NCI-H146 treated with DMSO at 0.1 percent for 48 hours (cell line): ENCODE measurements around the gene TAS2R7.
"Not testable (repeated sequence)": the region's sequence is repeated elsewhere in the genome, so short reads cannot be mapped to it uniquely, and the experiment has no call there.

Source experiments
- DNase-seq: peaks from one replicate; lab custom pipeline; 2025; ENCODE audit not compliant: unreplicated experiment; lab: John Stamatoyannopoulos, UW

TAS2R7 gene

GRCh38 chr12:10802587-10802986 is at the start of gene TAS2R7:
Gene TAS2R7, minus strand, starts transcription at chr12:10802627. Its CDS starts 57 bp downstream, at chr12:10802570.
- DNase-seq, result peak; percentile 44

- DNase-seq, result no peak
Observed at GRCh38 chr12:10851243-10851858, 48.9 kb upstream of the TAS2R7 start.

GRCh38 chr12:10849425-10849878 is 47.0 kb upstream of the TAS2R7 start, which contains the start of gene PRR4:
Gene PRR4, minus strand, starts transcription at chr12:10849475. Its CDS starts 38 bp downstream, at chr12:10849437.
- no peak for DNase-seq

DNA sequence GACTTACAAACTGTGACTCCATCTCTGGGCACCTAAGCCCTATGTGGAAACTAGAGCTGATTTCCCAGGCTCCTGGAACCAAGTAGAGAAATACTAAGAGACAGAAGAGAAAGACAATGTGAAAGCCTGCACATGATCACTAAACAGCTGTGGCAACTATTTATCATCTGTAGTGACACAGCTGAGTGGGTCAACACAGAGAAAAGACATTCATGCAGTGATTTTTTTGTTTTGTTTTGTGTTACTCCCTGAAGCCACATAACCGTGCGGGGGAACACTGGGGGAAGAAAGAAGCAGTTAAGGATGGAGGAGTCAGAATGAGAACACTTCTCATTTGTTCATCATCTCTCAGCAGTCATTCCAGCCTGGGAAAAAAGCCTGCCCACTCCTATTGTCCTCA is 45.3 kb upstream of the TAS2R7 start:
- DNase-seq, result no peak

GRCh38 chr12:10842862-10843261 is 40.4 kb upstream of the TAS2R7 start:
- no peak for DNase-seq

DNA sequence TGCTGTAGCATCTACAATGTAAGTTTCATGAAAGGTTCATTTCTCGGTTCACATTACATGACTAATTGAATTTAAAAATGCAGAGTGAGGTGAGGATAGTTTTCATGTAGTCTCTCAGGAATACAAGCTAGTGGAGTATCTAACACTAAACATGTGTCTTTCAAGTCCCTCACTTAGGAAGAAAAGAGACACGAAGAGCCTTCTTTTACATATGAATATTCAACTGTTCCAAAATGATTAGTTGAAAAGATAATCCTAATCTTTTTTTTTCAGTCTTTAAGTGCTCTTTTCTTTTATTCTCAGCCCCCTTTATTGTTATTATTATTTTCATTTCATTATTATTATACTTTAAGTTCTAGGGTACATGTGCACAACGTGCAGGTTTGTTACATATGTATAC is 36.0 kb upstream of the TAS2R7 start:
- no peak for DNase-seq

- no peak for DNase-seq
Observed at GRCh38 chr12:10829994-10830393, 27.6 kb upstream of the TAS2R7 start.

- DNase-seq, result no peak
Observed at GRCh38 chr12:10826258-10826657, 23.8 kb upstream of the TAS2R7 start, which contains the start of gene TAS2R10. Gene TAS2R10, minus strand, starts transcription at chr12:10826358. Its CDS starts 89 bp downstream, at chr12:10826269.

GRCh38 chr12:10824957-10825356 is 22.5 kb upstream of the TAS2R7 start:
- DNase-seq, result no peak

DNA sequence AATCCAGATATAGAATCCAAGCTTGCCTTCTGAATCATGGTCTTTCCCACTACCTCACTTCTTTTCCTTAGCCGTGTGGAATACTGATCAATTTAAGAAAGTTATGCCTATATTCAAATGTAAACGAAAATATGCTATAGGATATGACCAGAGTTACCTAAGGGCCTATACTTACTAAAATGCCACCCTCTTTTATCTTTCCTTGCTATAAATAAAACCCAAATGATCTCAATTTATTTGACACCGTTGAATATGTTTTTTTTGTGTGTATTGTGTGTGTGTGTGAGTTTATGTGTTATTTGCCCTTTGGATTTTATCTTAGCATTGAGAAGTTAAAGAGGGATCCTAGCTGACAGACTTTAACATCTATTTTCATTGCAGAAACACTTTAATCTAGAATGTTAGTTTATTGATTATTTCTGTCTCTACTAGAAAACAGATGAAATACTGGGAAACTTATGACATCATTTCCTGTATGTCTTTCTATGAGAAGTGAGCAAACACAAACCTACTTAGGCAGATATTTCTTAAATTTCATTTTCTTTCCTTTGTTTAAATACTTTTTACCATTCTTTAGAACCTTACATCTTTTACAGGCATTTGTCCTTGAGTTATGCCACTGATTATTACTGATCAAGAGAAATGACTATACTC is 9.6 kb upstream of the TAS2R7 start:
- no peak for DNase-seq

GRCh38 chr12:10810068-10810467 is 7.6 kb upstream of the TAS2R7 start, which contains the start of gene TAS2R9:
Gene TAS2R9, minus strand, starts transcription at chr12:10810168. Its CDS starts 93 bp downstream, at chr12:10810075.
- no peak for DNase-seq

- DNase-seq, result no peak
Observed at GRCh38 chr12:10807186-10807585, 4.8 kb upstream of the TAS2R7 start, which contains the start of gene TAS2R8. Gene TAS2R8, minus strand, starts transcription at chr12:10807286. Its CDS starts 306 bp downstream, at chr12:10806980.

DNA sequence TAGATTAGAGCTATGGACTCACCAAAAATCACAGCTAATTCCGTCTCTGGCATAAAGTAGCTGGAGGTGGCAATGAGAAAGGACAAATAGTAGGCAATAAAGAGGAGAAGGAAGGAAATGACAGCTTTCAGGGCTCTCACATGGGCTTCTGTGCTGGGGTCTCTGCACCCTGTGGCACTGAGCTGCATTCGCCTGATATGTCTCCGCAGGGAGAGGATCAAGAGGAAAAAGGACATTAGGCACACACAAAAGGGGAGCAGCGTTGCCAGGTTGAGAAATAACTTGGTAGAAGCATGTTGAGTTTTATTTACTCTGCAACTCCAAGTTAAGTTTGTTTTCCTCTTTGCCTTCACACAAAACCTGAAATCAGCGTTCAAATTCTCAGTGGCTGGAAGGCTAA is 686 bp downstream of the TAS2R7 start:
- no peak for DNase-seq

GRCh38 chr12:10794222-10794621 is 8.2 kb downstream of the TAS2R7 start:
- no peak for DNase-seq

DNA sequence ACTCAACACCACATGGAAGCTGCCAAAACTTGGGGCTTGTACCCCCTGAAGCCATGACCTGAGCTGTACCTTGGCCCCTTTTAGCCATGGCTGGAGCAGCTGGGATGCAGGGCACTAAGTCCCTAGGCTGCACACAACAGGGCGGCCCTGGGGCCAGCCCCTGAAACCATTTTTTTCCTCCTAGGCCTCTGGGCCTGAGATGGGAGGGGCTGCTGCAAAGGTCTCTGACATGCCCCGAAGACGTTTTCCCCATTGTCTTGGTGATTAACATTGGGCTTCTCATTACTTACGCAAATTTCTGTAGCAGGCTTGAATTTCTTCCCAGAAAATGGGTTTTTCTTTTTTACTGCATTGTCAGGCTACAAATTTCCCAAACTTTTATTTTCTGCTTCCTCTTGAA is 10.7 kb downstream of the TAS2R7 start:
- not testable (repeated sequence) for DNase-seq

DNA sequence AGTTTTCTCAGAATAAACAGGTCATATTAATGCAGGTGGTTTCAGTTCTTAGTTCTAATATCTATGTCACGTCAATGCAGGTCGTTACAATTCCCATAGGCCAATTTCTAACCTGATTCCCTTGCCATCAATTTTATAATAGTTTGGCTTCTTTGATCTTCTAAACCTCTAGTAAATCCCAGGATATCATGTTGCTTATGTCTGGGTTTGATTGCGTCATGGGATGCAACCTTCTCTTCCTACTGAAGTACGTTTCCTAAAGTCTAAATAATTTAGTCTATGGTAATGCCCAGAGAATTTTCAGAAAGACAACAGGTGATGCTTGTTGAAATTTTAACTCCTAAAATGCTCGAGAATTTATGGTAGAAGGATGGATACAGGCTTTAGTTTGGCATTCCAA is 19.2 kb downstream of the TAS2R7 start:
- no peak for DNase-seq

- DNase-seq, result no peak
Observed at GRCh38 chr12:10779103-10779502, 23.3 kb downstream of the TAS2R7 start.

DNA sequence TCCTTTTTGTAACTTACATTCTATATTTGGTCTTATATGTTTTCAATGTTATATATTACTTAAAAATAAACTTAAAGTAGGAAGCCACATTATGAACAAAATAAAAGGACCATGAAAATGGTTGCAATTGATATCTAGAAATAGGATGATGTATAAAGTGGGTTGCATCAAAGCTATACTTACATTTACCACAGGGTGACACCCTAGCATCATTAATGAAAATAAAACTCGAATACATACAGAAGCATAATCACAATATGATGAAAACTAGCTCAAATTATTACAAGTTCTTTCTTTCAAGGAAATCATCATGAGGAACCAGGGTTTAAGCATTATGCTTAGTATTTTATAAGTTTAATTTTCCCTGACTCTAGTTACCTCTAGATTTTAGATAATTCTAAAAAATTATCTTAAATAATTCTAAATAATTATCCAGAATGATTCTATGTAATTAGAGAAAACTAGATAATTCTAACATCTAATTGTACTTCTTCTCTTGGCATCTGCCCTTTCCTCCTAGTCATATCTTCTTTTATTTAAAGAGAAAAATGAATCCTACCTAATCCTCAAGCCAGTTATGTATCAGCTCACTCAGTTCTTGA is 31.2 kb downstream of the TAS2R7 start:
- peak; percentile 27 for DNase-seq

- DNase-seq, result no peak
Observed at GRCh38 chr12:10759657-10760056, 42.8 kb downstream of the TAS2R7 start.

GRCh38 chr12:10756194-10756593 is 46.2 kb downstream of the TAS2R7 start:
- DNase-seq, result no peak

DNA sequence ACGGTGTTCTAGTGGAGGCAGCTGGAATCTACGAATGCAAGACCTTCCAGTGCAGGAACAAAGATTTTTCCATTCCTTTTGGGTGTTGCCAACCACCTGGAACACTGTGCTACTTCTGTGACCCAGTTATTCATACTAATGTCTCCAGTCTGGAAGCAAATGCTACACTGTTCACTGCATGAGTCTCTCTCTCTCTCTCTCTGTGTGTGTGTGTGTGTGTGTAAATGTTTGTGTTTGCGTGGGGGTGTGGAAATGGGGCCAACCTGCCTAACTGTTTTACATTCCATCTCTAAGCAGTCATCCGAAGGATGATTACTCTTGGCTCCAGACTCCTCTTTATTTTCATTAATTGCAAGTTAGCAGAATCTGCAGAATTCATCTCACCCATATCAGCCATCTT is 49.4 kb downstream of the TAS2R7 start:
- DNase-seq, result no peak
